Measurements from ENCODE around the gene CCNB1IP1.

GRCh38 chr14:20317720-20318119 is 15.4 kb downstream of the CCNB1IP1 start:
- no peak for TF ChIP-seq POLR2AphosphoS5 (IDR thresholded peaks at IDR 0.05; ENCODE audit: borderline replicate concordance, low read depth, low read length)
- no peak for TF ChIP-seq EZH2 (IDR thresholded peaks at IDR 0.05)
- no peak for TF ChIP-seq FOXP2 (optimal IDR thresholded peaks at IDR 0.05; ENCODE audit: control extremely low read depth, extremely low read length, insufficient read depth)
